ENCODE results near the gene CREB5.

Gene CREB5

DNA sequence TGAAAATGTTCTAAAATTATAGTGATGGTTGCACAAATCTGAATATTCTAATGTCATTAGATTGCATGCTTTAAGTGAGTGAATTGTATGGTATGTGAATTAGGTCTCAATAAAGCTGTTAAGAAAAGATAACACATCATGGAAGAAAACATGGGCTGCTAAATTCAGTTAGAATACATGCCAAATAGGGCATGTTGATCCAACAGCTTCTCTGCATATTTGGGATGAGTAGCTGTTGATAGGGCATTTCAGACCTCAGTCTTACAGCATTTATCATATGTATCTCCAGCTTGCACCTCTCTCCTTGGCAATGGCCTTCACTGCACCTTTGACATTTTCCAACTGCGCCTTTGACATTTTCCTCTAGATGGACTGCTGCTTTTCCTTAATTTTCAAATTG, 13.2 kb downstream of the CREB5 start:
- no peak for DNase-seq
- in situ Hi-C loops (cut with HindIII; ENCODE audit: low pct_ligation_motif_present, low pct_unique_long_range_greater_than_20kb, low sequenced_read_pairs): no loop called here

DNA sequence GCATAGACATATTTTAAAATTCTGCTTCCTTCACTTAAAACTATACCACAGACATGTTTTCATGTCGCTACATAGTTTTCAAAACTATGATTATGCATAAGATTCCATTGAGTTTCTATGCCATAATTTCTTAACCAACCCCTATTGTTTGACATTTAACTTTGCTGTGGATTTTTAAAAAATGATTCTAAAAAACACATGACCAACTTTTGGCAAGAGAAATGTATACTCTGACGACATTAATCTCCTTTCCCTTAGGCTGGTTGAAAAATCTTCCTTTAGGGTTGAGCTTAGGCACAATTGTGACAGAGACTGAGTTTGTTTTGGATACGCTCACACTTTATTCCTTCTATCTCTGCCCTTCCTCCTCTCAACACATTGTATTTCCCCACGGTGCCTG, 14.9 kb downstream of the CREB5 start:
- in situ Hi-C loops (cut with HindIII; ENCODE audit: low pct_ligation_motif_present, low pct_unique_long_range_greater_than_20kb, low sequenced_read_pairs): no loop called here
- no peak for DNase-seq

- in situ Hi-C loops (cut with HindIII; ENCODE audit: low pct_ligation_motif_present, low pct_unique_long_range_greater_than_20kb, low sequenced_read_pairs): no loop called here
- no peak for DNase-seq
Observed at GRCh38 chr7:28430616-28431015, 18.3 kb downstream of the CREB5 start.

- DNase-seq: no peak
- in situ Hi-C loops (cut with HindIII; ENCODE audit: low pct_ligation_motif_present, low pct_unique_long_range_greater_than_20kb, low sequenced_read_pairs): no loop called here
Observed at GRCh38 chr7:28432105-28432504, 19.8 kb downstream of the CREB5 start.

- in situ Hi-C loops (cut with HindIII; ENCODE audit: low pct_ligation_motif_present, low pct_unique_long_range_greater_than_20kb, low sequenced_read_pairs): no loop called here
Observed at GRCh38 chr7:28433039-28433438, 20.7 kb downstream of the CREB5 start.

GRCh38 chr7:28433699-28434219, 21.4 kb downstream of the CREB5 start:
- DNase-seq: peak; percentile 77
- in situ Hi-C loops (cut with HindIII; ENCODE audit: low pct_ligation_motif_present, low pct_unique_long_range_greater_than_20kb, low sequenced_read_pairs): no loop called here

More at GRCh38 chr7:28433039-28433438, 20.7 kb downstream of the CREB5 start:
- DNase-seq: no peak

DNA sequence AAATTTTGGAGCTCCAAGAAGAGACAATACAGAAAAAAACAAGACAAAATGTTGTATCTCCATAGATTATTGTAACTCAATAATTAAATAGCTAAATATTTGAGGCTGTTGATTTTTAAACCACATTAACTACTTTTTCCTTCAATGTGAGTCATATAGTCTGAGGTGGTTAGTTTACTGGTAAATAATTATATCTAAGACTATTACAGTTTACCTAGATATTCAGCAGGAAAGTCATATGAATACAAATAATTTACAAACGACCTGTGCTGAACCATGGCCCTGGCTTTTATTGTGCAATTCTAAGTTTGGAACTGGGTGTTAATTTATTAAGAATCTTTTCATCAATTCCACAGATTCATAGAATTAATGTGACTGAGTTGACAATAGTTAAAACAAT, 22.2 kb downstream of the CREB5 start:
- DNase-seq: peak; percentile 49
- in situ Hi-C loops (cut with HindIII; ENCODE audit: low pct_ligation_motif_present, low pct_unique_long_range_greater_than_20kb, low sequenced_read_pairs): no loop called here

GRCh38 chr7:28435152-28435551, 22.8 kb downstream of the CREB5 start:
- DNase-seq: no peak
- in situ Hi-C loops (cut with HindIII; ENCODE audit: low pct_ligation_motif_present, low pct_unique_long_range_greater_than_20kb, low sequenced_read_pairs): no loop called here

GRCh38 chr7:28435732-28436378, 23.5 kb downstream of the CREB5 start:
- DNase-seq: no peak
- in situ Hi-C loops (cut with HindIII; ENCODE audit: low pct_ligation_motif_present, low pct_unique_long_range_greater_than_20kb, low sequenced_read_pairs): no loop called here

DNA sequence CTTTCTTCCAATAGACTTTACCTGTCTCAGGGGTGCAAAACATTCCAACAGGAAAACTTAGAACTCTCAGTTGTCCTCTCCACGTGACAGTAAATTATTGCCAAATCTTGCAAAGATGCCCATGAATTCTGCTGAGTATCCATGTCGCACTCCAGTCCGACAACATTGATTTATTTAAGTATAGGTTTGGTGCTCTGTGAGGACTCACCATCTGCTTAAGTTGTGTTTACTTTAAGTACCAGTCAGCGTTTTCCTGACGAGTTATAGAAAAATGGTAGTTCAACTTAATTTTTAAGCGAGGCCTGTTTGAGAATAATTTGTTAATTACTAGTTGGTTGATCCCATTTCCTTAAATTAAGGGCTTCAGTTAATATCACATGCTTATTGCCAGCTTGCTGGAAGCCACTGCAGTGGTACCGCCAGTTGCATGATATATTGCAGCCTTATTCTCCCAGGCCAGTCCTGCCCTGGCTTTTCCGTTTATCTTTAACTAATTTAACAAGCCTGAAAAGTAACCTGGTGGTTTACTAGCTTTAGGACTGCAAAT, 27.8 kb downstream of the CREB5 start:
- in situ Hi-C loops (cut with HindIII; ENCODE audit: low pct_ligation_motif_present, low pct_unique_long_range_greater_than_20kb, low sequenced_read_pairs): no loop called here

DNA sequence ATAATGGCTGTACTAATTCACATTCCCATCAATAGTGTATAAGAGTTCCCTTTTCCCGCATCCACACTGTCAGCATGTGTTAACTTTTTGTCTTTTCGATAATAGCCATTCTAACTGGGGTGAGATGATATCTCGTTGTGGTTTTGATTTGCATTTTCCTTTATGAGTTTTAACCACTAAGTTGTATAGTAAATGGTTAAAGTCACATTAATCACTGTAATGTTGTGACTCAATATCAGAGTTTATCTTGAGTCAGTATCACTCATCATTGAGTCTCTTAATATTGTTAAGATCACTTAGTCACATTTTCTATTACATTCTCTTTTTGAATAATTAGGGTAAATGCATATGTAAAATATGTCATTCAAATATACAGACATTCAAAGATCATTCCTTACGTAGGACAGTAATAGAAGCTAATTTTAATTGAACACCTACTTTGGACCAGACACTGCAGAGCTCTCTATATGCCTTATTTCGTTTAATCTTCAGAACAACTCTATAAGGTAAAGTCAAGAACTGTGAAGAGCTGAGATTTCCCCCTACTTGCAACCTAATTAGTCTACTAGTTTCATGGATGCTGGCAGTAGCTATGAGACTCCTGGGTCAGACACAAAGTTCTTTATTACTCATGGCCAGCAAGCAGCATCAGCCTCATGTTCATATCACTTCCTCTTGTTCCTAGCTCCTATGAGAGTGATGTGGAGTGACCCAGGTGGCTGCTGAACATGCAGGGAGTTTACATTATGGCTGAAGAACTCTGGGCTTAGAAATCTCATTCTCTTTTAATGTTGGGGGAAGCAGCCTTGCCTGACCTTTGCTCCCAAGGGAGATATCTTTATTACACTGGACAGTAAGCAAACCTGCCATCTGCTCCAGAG, 30.5 kb downstream of the CREB5 start:
- DNase-seq: no peak
- in situ Hi-C loops (cut with HindIII; ENCODE audit: low pct_ligation_motif_present, low pct_unique_long_range_greater_than_20kb, low sequenced_read_pairs): no loop called here

More for the DNA sequence above, 27.8 kb downstream of the CREB5 start:
- DNase-seq: no peak

DNA sequence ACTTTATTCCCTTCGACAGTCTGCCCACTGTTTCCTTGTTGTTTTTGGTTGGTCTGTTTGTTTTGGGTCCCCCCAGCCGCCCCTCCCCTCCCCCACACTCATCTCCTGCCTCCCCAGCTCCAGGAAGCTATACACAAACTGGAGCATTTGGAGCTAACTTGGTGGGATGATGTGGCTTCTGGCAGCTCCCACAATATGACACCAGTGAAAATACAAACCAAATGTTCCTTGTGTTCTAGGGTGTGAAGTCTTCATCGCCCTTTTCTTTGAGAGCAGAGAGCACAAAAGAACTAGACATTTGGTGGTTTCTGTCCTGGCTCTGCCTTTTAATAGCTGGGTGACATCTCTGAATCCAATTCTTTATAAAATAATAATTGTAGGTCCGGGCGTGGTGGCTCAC, 33.8 kb downstream of the CREB5 start:
- in situ Hi-C loops (cut with HindIII; ENCODE audit: low pct_ligation_motif_present, low pct_unique_long_range_greater_than_20kb, low sequenced_read_pairs): no loop called here
- DNase-seq: no peak

DNA sequence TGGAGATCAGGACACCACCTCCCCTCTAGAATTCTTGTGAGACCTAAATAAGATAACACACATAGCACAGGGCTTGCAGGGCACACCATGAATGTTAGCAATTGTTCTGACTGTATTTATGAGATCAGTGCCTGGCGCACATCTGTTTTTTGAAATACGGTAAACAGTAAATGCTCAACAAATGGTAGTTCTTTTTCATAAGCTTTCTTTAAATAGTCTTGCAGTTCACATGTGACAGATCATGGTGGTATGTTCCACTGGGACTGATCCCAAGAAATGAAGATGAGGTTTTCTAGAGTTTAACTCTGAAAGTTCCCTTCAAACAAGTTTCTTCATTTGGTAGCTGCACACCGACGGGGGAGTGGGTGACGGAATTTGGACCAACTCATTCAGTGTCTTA, 34.8 kb downstream of the CREB5 start:
- in situ Hi-C loops (cut with HindIII; ENCODE audit: low pct_ligation_motif_present, low pct_unique_long_range_greater_than_20kb, low sequenced_read_pairs): no loop called here
- DNase-seq: no peak

GRCh38 chr7:28448708-28449107, 36.4 kb downstream of the CREB5 start:
- DNase-seq: no peak
- in situ Hi-C loops (cut with HindIII; ENCODE audit: low pct_ligation_motif_present, low pct_unique_long_range_greater_than_20kb, low sequenced_read_pairs): no loop called here

DNA sequence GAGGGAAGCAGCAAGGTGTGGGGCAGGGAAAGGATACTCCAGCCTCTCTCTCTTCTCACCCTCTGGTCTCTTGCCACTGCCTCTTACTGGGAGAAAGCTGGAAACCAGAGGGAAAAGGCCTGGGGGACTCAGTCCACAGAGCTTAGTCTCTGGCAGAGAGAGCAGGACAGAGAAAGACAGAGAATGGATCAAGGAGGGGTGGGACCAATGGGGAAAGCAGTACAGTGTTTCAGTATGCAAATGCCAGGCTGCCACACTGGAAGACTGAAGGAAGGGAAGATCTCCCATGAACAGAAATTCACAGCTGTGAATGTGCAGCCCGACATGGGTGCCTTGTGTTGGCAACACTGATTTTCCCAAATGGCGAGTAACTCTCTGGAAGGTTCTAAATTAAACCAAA, 40.4 kb downstream of the CREB5 start:
- no peak for DNase-seq
- in situ Hi-C loops (cut with HindIII; ENCODE audit: low pct_ligation_motif_present, low pct_unique_long_range_greater_than_20kb, low sequenced_read_pairs): no loop called here

GRCh38 chr7:28455486-28455885, 43.2 kb downstream of the CREB5 start:
- no peak for DNase-seq
- in situ Hi-C loops (cut with HindIII; ENCODE audit: low pct_ligation_motif_present, low pct_unique_long_range_greater_than_20kb, low sequenced_read_pairs): no loop called here

GRCh38 chr7:28456044-28456443, 43.7 kb downstream of the CREB5 start:
- in situ Hi-C loops (cut with HindIII; ENCODE audit: low pct_ligation_motif_present, low pct_unique_long_range_greater_than_20kb, low sequenced_read_pairs): no loop called here
- DNase-seq: no peak

DNA sequence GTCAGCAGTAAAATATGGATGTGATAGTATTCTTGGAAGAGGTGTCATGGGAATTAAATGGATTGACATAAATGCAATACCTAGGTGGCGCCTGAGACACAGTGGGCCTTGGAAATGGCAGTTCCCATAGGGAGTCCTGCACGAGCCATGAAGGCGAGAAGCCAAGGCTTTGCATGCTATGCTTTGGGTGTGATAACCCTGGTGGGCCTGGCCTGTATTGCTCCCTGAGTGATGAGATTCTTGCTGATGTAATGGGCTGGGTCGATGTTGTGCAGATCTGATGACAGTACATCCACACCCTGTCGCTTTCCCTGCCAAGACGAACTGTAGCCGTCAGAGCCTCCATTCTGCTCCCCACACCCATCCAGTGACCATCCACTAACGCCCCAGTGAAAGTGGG, 46.4 kb downstream of the CREB5 start:
- no peak for DNase-seq
- in situ Hi-C loops (cut with HindIII; ENCODE audit: low pct_ligation_motif_present, low pct_unique_long_range_greater_than_20kb, low sequenced_read_pairs): no loop called here

DNA sequence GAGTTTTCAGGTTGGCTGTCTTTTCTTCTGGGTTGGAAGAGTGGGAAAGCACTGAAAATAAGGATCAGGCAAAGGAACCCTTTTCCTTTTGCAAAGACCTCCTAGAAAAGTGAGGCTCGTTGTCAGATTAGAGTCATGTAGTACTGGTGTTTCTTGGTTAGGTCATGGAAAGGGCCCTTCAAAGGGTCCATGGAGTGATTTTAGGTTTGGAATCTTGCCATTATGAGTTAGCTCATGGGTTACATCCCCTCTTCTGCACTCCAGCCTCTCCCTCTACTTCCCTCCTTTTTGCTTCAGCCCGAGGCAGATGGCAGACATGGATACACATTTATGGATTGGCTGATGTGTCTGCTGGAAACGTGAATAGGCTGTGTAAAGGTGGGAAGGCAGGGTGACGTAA, 47.0 kb downstream of the CREB5 start:
- no peak for DNase-seq
- in situ Hi-C loops (cut with HindIII; ENCODE audit: low pct_ligation_motif_present, low pct_unique_long_range_greater_than_20kb, low sequenced_read_pairs): no loop called here

DNA sequence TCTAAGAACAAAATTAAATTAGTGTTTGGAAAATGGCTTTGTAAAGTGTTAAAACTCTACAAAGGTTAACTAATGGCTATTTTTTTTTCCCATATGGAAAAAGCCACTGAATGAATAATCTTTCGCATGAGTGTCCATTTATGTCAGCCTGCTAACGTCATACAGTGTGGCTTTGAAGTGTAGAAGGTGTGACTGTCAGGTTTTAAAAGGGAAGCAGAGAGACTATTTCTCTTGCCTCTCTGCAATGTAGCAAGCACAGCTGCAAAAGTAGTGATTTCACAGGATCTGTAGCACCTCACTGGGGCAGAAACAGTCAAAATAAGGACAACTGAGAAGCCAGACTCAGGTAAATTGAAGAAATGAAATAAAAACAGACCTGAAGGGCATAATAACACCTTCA, 53.4 kb downstream of the CREB5 start:
- in situ Hi-C loops (cut with HindIII; ENCODE audit: low pct_ligation_motif_present, low pct_unique_long_range_greater_than_20kb, low sequenced_read_pairs): no loop called here
- no peak for DNase-seq

Measured in ACHN (cell line).